GM21717 (cell line): Measurements from ENCODE around the gene EGLN2.
"Not testable (repeated sequence)": the region's sequence is repeated elsewhere in the genome, so short reads cannot be mapped to it uniquely, and the experiment has no call there.

Experiments used
- ATAC-seq: cut with Tn5 transposase; IDR thresholded peaks from one replicate; pipeline ENCODE4 v1.9.1; 2021; ENCODE audit warnings: mild to moderate bottlenecking, moderate library complexity; ENCODE audit not compliant: unreplicated experiment

Gene EGLN2

GRCh38 chr19:40798683-40799557 is at the start of gene EGLN2:
TSS of gene EGLN2 (plus strand) at chr19:40799191. CDS start at chr19:40800573, 1,382 bp downstream.
- peak; percentile 64 for ATAC-seq

GRCh38 chr19:40750058-40750873 is 48.7 kb upstream of the EGLN2 start, which contains the start of gene ACTMAP:
TSS of gene ACTMAP (minus strand) at chr19:40750477. CDS start at chr19:40749803, 674 bp downstream.
- ATAC-seq = peak; percentile 79

- peak; percentile 58 for ATAC-seq
Measured at GRCh38 chr19:40750874-40751537, 48.0 kb upstream of the EGLN2 start, which contains the start of gene SNRPA. TSS of gene SNRPA (plus strand) at chr19:40751203. CDS start at chr19:40751409, 206 bp downstream.

GRCh38 chr19:40752257-40752781 is 46.7 kb upstream of the EGLN2 start:
- no peak for ATAC-seq

- no peak for ATAC-seq
Measured at GRCh38 chr19:40754611-40755247, 44.3 kb upstream of the EGLN2 start.

- ATAC-seq = no peak
Measured at GRCh38 chr19:40755248-40755624, 43.8 kb upstream of the EGLN2 start.

- ATAC-seq = no peak
Measured at GRCh38 chr19:40755791-40756190, 43.2 kb upstream of the EGLN2 start.

GRCh38 chr19:40756502-40757110 is 42.4 kb upstream of the EGLN2 start:
- no peak for ATAC-seq

GRCh38 chr19:40758491-40758890 is 40.5 kb upstream of the EGLN2 start:
- no peak for ATAC-seq

- ATAC-seq = no peak
Measured at GRCh38 chr19:40759352-40759751, 39.6 kb upstream of the EGLN2 start.

GRCh38 chr19:40762754-40763470 is 36.1 kb upstream of the EGLN2 start:
- no peak for ATAC-seq

- no peak for ATAC-seq
Measured at GRCh38 chr19:40763526-40763925, 35.5 kb upstream of the EGLN2 start.

GRCh38 chr19:40763963-40764362 is 35.0 kb upstream of the EGLN2 start:
- ATAC-seq = no peak

GRCh38 chr19:40766385-40766784 is 32.6 kb upstream of the EGLN2 start:
- ATAC-seq = not testable (repeated sequence)

GRCh38 chr19:40768869-40769268 is 30.1 kb upstream of the EGLN2 start:
- ATAC-seq = no peak

GRCh38 chr19:40771101-40771862 is 27.7 kb upstream of the EGLN2 start:
- not testable (repeated sequence) for ATAC-seq

GRCh38 chr19:40774916-40775631 is 23.9 kb upstream of the EGLN2 start, which contains the start of gene MIA:
TSS of gene MIA (plus strand) at chr19:40775521. CDS start at chr19:40775543, 22 bp downstream.
- ATAC-seq = no peak

GRCh38 chr19:40775632-40776022 is 23.4 kb upstream of the EGLN2 start:
- ATAC-seq = no peak
